RPMI8226 (cell line): ENCODE data around the gene KCNAB1.
A peak's percentile ranks its signal among the peaks of the same experiment; 100 is the strongest.

Source experiments
- DNase-seq: peaks from one replicate; pipeline ENCODE4 v3.0.0-alpha.2; 2015

KCNAB1 gene

GRCh38 chr3:156140001-156140595 lies 19.7 kb downstream of the KCNAB1 start:
- DNase-seq = no peak

GRCh38 chr3:156142702-156143101 lies 22.3 kb downstream of the KCNAB1 start:
- no peak for DNase-seq

GRCh38 chr3:156143136-156143535 lies 22.8 kb downstream of the KCNAB1 start:
- no peak for DNase-seq

- DNase-seq = no peak
Observed at GRCh38 chr3:156144060-156144459, 23.7 kb downstream of the KCNAB1 start.

- no peak for DNase-seq
Observed at GRCh38 chr3:156145866-156146265, 25.5 kb downstream of the KCNAB1 start.

GRCh38 chr3:156148345-156148945 lies 28.1 kb downstream of the KCNAB1 start:
- DNase-seq = no peak

- DNase-seq = no peak
Observed at GRCh38 chr3:156148946-156149381, 28.6 kb downstream of the KCNAB1 start.

- DNase-seq = no peak
Observed at GRCh38 chr3:156149876-156150275, 29.5 kb downstream of the KCNAB1 start.

- peak; percentile 69 for DNase-seq
Observed at GRCh38 chr3:156150434-156151066, 30.2 kb downstream of the KCNAB1 start.

- peak; percentile 59 for DNase-seq
Observed at GRCh38 chr3:156151824-156152428, 31.5 kb downstream of the KCNAB1 start.

GRCh38 chr3:156158656-156159295 lies 38.4 kb downstream of the KCNAB1 start:
- no peak for DNase-seq

GRCh38 chr3:156160647-156161046 lies 40.3 kb downstream of the KCNAB1 start:
- DNase-seq = peak; percentile 37

- DNase-seq = no peak
Observed at GRCh38 chr3:156161172-156161571, 40.8 kb downstream of the KCNAB1 start.

GRCh38 chr3:156163848-156164247 lies 43.5 kb downstream of the KCNAB1 start:
- no peak for DNase-seq

GRCh38 chr3:156166808-156167207 lies 46.4 kb downstream of the KCNAB1 start:
- DNase-seq = no peak

- DNase-seq = no peak
Observed at GRCh38 chr3:156170571-156170970, 50.2 kb downstream of the KCNAB1 start.

GRCh38 chr3:156171281-156172267 lies 51.2 kb downstream of the KCNAB1 start:
- no peak for DNase-seq

GRCh38 chr3:156172536-156172935 lies 52.2 kb downstream of the KCNAB1 start:
- no peak for DNase-seq

GRCh38 chr3:156174229-156174847 lies 54.0 kb downstream of the KCNAB1 start:
- no peak for DNase-seq

GRCh38 chr3:156175570-156175969 lies 55.2 kb downstream of the KCNAB1 start:
- DNase-seq = no peak

- DNase-seq = no peak
Observed at GRCh38 chr3:156176048-156176447, 55.7 kb downstream of the KCNAB1 start.
